Choroid plexus epithelial cell (primary cell): ENCODE results near the gene TMEM238L.

ENCODE experiments used
- DNase-seq: peaks from one replicate; pipeline ENCODE4 v3.0.0-alpha.2; 2010; ENCODE audit warnings: low read depth
- H3K4me3 ChIP-seq: 2 replicates; pipeline ENCODE4 v1.5.1; 2011; ENCODE audit warnings: low read depth, mild to moderate bottlenecking, control low read depth, low read length, moderate library complexity
- TF ChIP-seq, protein P1 (sequence below): conservative IDR thresholded peaks from 2 replicates; pipeline ENCODE4 v1.5.1; 2011; ENCODE audit warnings: low read depth, mild to moderate bottlenecking, control low read depth, inconsistent platforms, low read length, moderate library complexity

The TMEM238L gene

DNA sequence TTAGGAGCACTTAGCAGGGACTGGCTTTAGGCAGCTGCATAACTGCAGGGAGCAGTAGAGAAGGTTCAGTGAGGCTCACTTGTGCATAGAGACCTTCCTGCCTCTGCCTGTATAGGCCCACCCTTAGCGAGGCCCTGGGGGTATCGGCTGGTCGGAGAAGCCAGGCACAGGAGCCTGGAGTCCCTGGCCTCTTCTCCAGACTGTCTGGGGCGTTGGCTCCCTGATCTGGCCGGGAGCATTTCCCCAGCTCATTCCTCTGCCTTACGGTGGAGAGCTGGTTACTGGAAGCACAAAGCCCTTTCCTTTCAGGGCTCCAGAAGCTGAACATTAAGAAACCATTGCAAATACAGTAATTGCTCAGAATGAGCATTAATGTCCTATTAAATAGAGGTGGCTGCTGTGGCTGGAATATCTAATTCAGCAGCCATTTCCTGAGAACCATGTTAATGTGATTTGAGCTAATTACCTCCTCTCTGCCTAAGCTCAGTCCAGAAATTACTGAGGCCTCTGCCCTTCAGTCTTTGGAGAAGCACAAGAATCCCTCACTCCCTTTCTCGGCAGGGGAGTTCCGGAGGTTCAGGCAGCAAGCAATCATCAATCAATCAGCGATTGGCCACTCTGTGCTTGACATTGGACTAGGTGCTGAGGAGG is 55.2 kb downstream of the TMEM238L start:
- DNase-seq = no peak
- no peak overlapping the region for H3K4me3 ChIP-seq
- TF ChIP-seq, protein P1, sequence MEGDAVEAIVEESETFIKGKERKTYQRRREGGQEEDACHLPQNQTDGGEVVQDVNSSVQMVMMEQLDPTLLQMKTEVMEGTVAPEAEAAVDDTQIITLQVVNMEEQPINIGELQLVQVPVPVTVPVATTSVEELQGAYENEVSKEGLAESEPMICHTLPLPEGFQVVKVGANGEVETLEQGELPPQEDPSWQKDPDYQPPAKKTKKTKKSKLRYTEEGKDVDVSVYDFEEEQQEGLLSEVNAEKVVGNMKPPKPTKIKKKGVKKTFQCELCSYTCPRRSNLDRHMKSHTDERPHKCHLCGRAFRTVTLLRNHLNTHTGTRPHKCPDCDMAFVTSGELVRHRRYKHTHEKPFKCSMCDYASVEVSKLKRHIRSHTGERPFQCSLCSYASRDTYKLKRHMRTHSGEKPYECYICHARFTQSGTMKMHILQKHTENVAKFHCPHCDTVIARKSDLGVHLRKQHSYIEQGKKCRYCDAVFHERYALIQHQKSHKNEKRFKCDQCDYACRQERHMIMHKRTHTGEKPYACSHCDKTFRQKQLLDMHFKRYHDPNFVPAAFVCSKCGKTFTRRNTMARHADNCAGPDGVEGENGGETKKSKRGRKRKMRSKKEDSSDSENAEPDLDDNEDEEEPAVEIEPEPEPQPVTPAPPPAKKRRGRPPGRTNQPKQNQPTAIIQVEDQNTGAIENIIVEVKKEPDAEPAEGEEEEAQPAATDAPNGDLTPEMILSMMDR = no peak

DNA sequence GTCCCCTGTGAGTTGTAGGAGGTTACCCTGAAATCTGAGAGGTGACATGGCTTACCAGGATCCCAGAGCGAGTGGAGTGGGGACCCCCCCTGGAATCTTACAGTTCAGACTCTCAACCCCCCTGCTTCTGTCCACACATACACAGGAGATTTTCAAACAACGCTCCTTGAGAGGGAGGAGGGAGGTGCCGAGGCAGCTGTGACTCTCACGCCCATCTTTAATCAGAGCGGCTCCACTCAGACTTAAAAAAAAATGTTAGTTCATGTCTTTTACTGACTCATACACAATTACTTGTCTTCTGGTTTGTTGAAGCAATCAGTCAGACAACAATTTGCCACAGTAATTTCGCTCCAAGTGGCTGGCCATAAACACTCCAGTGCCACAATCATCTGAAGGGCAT is 58.7 kb downstream of the TMEM238L start:
- TF ChIP-seq, protein P1 = no peak
- H3K4me3 ChIP-seq = no peak overlapping the region
- DNase-seq = no peak
